ENCODE data around the gene KRTAP2-1.
"Not testable (repeated sequence)": the region's sequence is repeated elsewhere in the genome, so short reads cannot be mapped to it uniquely, and the experiment has no call there.

The KRTAP2-1 gene

GRCh38 chr17:41012326-41013120, 34.6 kb downstream of the KRTAP2-1 start:
- no peak for DNase-seq (ENCODE audit: low read depth in 2 of 2)

GRCh38 chr17:41010441-41010840, 36.7 kb downstream of the KRTAP2-1 start:
- no peak for DNase-seq (ENCODE audit: low read depth in 2 of 2)

GRCh38 chr17:41009936-41010335, 37.2 kb downstream of the KRTAP2-1 start:
- DNase-seq (ENCODE audit: low read depth in 2 of 2): no peak

GRCh38 chr17:41009301-41009760, 37.8 kb downstream of the KRTAP2-1 start:
- no peak for DNase-seq (ENCODE audit: low read depth in 2 of 2)

GRCh38 chr17:41008811-41009210, 38.3 kb downstream of the KRTAP2-1 start, which contains the start of gene KRTAP3-1:
Gene KRTAP3-1 (minus strand): TSS chr17:41009128. CDS start chr17:41009074, 54 bp downstream.
- DNase-seq (ENCODE audit: low read depth in 2 of 2): no peak

GRCh38 chr17:41004397-41004796, 42.7 kb downstream of the KRTAP2-1 start:
- DNase-seq (ENCODE audit: low read depth in 2 of 2): no peak

GRCh38 chr17:41003926-41004325, 43.2 kb downstream of the KRTAP2-1 start:
- DNase-seq (ENCODE audit: low read depth in 2 of 2): no peak

GRCh38 chr17:41002814-41003213, 44.3 kb downstream of the KRTAP2-1 start:
- DNase-seq (ENCODE audit: low read depth in 2 of 2): no peak

- no peak for DNase-seq (ENCODE audit: low read depth in 2 of 2)
Observed at GRCh38 chr17:41001795-41002194, 45.3 kb downstream of the KRTAP2-1 start.

- not testable (repeated sequence) for DNase-seq (ENCODE audit: low read depth in 2 of 2)
Observed at GRCh38 chr17:40999563-40999962, 47.6 kb downstream of the KRTAP2-1 start, which contains the start of gene KRTAP3-2. Gene KRTAP3-2 (minus strand): TSS chr17:40999906. CDS start chr17:40999853, 53 bp downstream.

GRCh38 chr17:40997361-40997760, 49.8 kb downstream of the KRTAP2-1 start:
- DNase-seq (ENCODE audit: low read depth in 2 of 2): no peak

GRCh38 chr17:40996829-40997228, 50.3 kb downstream of the KRTAP2-1 start:
- DNase-seq (ENCODE audit: low read depth in 2 of 2): no peak

All from stimulated activated CD8-positive, alpha-beta memory T cell treated with anti-CD3 and anti-CD28 coated beads, Interleukin-15, amount 100 ng/mL, for 48 hours (primary cell).